GM23338 (cell line): ENCODE data around the gene DAAM1. TPM values are rescaled to one million over a fixed set of nuclear protein-coding genes. Genes with fewer than 3 reads are reported as not detected.

Experiments used
- ATAC-seq: fragments of 200-7000 bp; cut with Tn5 transposase; 3 replicates; pipeline ENCODE4 v1.9.1; 2020
- DNase-seq: peaks from one replicate; pipeline ENCODE4 v3.0.0-alpha.2; 2015; ENCODE audit warnings: low spot score
- H2AFZ ChIP-seq: fragments of 200-600 bp; sonication (generic); 2 replicates; pipeline ENCODE4 v1.8.0; 2016; ENCODE audit warnings: antibody characterized with exemption, mild to moderate bottlenecking, moderate library complexity
- H3F3A ChIP-seq: fragments of 200-600 bp; sonication (generic); replicated peaks from 2 replicates; pipeline ENCODE4 v1.8.0; 2017; ENCODE audit warnings: antibody characterized with exemption, mixed run types, low read depth
- H3K27ac ChIP-seq: fragments of 200-600 bp; sonication (generic); 2 replicates; pipeline ENCODE4 v1.6.1; 2016; ENCODE audit warnings: low read depth
- H3K27me3 ChIP-seq: fragments of 200-600 bp; sonication (generic); 2 replicates; pipeline ENCODE4 v1.8.0; 2016; ENCODE audit warnings: mild to moderate bottlenecking, mixed run types, moderate library complexity; ENCODE audit not compliant: insufficient read depth
- H3K36me3 ChIP-seq: fragments of 200-600 bp; sonication (generic); 2 replicates; pipeline ENCODE4 v1.8.0; 2016; ENCODE audit warnings: mild to moderate bottlenecking; ENCODE audit not compliant: insufficient read depth
- H3K4me1 ChIP-seq: fragments of 200-600 bp; sonication (generic); 2 replicates; pipeline ENCODE4 v1.8.0; 2016; ENCODE audit warnings: mild to moderate bottlenecking, moderate library complexity; ENCODE audit not compliant: insufficient read depth
- H3K4me2 ChIP-seq: fragments of 200-600 bp; sonication (generic); 2 replicates; pipeline ENCODE4 v1.7.1; 2017; ENCODE audit warnings: mixed run types
- H3K4me3 ChIP-seq: fragments of 200-600 bp; sonication (generic); 2 replicates; pipeline ENCODE4 v1.6.1; 2016; ENCODE audit warnings: mixed run types
- H3K79me2 ChIP-seq: fragments of 200-600 bp; sonication (generic); replicated peaks from 2 replicates; pipeline ENCODE4 v1.8.0; 2017; ENCODE audit warnings: mild to moderate bottlenecking; ENCODE audit not compliant: insufficient read depth
- H3K9me2 ChIP-seq: fragments of 200-600 bp; sonication (generic); 2 replicates; pipeline ENCODE4 v1.8.0; 2017; ENCODE audit not compliant: insufficient read depth
- H4K20me1 ChIP-seq: fragments of 200-600 bp; sonication (generic); replicated peaks from 2 replicates; pipeline ENCODE4 v1.8.0; 2017; ENCODE audit warnings: mild to moderate bottlenecking; ENCODE audit not compliant: insufficient read depth
- H3K27ac Mint-ChIP-seq: 2 replicates; pipeline ENCODE4 v1.8.0; 2020; ENCODE audit warnings: inconsistent platforms, mild to moderate bottlenecking, moderate library complexity, mixed read lengths
- H3K27me3 Mint-ChIP-seq: 3 replicates; pipeline ENCODE4 v1.8.0; 2022; ENCODE audit warnings: low read depth, mild to moderate bottlenecking, moderate library complexity, mixed read lengths, inconsistent platforms; ENCODE audit not compliant: insufficient read depth, poor library complexity
- H3K36me3 Mint-ChIP-seq: 3 replicates; pipeline ENCODE4 v1.8.0; 2021; ENCODE audit warnings: low read depth, mild to moderate bottlenecking, inconsistent platforms, moderate library complexity, mixed read lengths
- H3K4me1 Mint-ChIP-seq: 3 replicates; pipeline ENCODE4 v1.8.0; 2020; ENCODE audit warnings: mild to moderate bottlenecking, inconsistent platforms, mixed read lengths
- H3K4me3 Mint-ChIP-seq: 3 replicates; pipeline ENCODE4 v1.8.0; 2021; ENCODE audit warnings: moderate library complexity, mild to moderate bottlenecking, inconsistent platforms, mixed read lengths
- H3K9me3 Mint-ChIP-seq: 3 replicates; pipeline ENCODE4 v1.8.0; 2020; ENCODE audit warnings: moderate library complexity, mild to moderate bottlenecking, inconsistent platforms, mixed read lengths
- CREB1 ChIP-seq: fragments of 250-450 bp; sonication (Bioruptor Pico); IDR thresholded peaks from 2 replicates; pipeline ENCODE4 v1.5.0; 2020; ENCODE audit warnings: low read depth, mild to moderate bottlenecking, moderate library complexity
- CTCF ChIP-seq, 2 experiments: fragments of 200-600 bp in 1 of 2; sonication (generic) in 1 of 2; conservative IDR thresholded peaks; 2 replicates each; pipeline versions ENCODE4 v1.5.1 to v1.6.1; 2016 to 2017; ENCODE audit warnings: antibody characterized with exemption in 2 of 2, low read depth in 2 of 2, mild to moderate bottlenecking in 2 of 2, moderate library complexity in 1 of 2
- ETS1 ChIP-seq: IDR thresholded peaks from 2 replicates; pipeline ENCODE4 v1.6.1; 2016; ENCODE audit warnings: antibody characterized with exemption
- EZH2 ChIP-seq: fragments of 200-600 bp; sonication (generic); IDR thresholded peaks from one replicate; pipeline ENCODE4 v1.8.0; 2017; ENCODE audit warnings: antibody characterized with exemption, mild to moderate bottlenecking, low read depth; ENCODE audit not compliant: unreplicated experiment
- EZH2phosphoT487 ChIP-seq: fragments of 200-600 bp; sonication (generic); IDR thresholded peaks from one replicate; pipeline ENCODE4 v1.8.1; 2018; ENCODE audit warnings: antibody characterized with exemption; ENCODE audit not compliant: unreplicated experiment
- NANOG ChIP-seq: IDR thresholded peaks from 2 replicates; pipeline ENCODE4 v1.6.1; 2016; ENCODE audit warnings: antibody characterized with exemption, borderline replicate concordance
- REST ChIP-seq: IDR thresholded peaks from one replicate; pipeline ENCODE4 v1.6.1; 2018; ENCODE audit warnings: antibody characterized with exemption; ENCODE audit not compliant: unreplicated experiment
- ZNF114 ChIP-seq: fragments of 250-450 bp; sonication (Bioruptor Pico); IDR thresholded peaks from 2 replicates; pipeline ENCODE4 v1.5.0; 2020; ENCODE audit warnings: mild to moderate bottlenecking, moderate library complexity
- ZNF462 ChIP-seq: fragments of 250-450 bp; sonication (Bioruptor Pico); IDR thresholded peaks from 2 replicates; pipeline ENCODE4 v1.5.0; 2020; ENCODE audit warnings: mild to moderate bottlenecking, moderate library complexity
- polyA plus RNA-seq: library from polyadenylated mRNA; unstranded; fragments of >200 nt; fragmentation: Nextera tagmentation; extraction: Ambion mirVana; gene quantifications from 2 replicates; pipeline ENCODE4 v1.2.1, GENCODE V29; 2016
- total RNA-seq: library from RNA; depleted of rRNA; stranded (reverse); fragments of >200 nt; shearing (Covaris generic); gene quantifications from 2 replicates; pipeline ENCODE4 v1.2.3, GENCODE V29; 2014

DAAM1 gene
- total and polyA plus RNA-seq, 2 experiments from 2014 or later: 36.3 to 42.1 TPM

GRCh38 chr14:59206892-59207291, 18.4 kb downstream of the DAAM1 start:
- no peaks in the 10 kb centered on the region for H3K27me3 Mint-ChIP-seq
- Histone ChIP-seq H3K36me3 (no peaks in the 10 kb centered on the region), H4K20me1 (no peaks in the 10 kb centered on the region; the same call in 1 of the 2 replicates), H3K27me3 (no peaks in the 10 kb centered on the region), H3K9me2 (no peaks in the 10 kb centered on the region), H3K4me3 (no peak overlapping the region), H3K79me2 (peaks cover 49% of the 10 kb centered on the region), H2AFZ (no peak overlapping the region), H3F3A (no peaks in the 10 kb centered on the region), H3K4me2 (no peak overlapping the region), H3K4me1 (peaks cover 15% of the 10 kb centered on the region), H3K27ac (no peak overlapping the region)
- no peak overlapping the region for H3K27ac Mint-ChIP-seq
- no peaks in the 10 kb centered on the region for H3K36me3 Mint-ChIP-seq
- DNase-seq: no peak
- H3K4me1 Mint-ChIP-seq: peaks cover 13% of the 10 kb centered on the region
- H3K9me3 Mint-ChIP-seq: no peaks in the 10 kb centered on the region
- TF ChIP-seq ZNF114 (CRISPR knock-in tag): no peak
- TF ChIP-seq CREB1 (CRISPR knock-in tag): no peak
- no peak for TF ChIP-seq EZH2phosphoT487
- H3K4me3 Mint-ChIP-seq: no peak overlapping the region
- no peak for ATAC-seq

GRCh38 chr14:59207506-59207933, 19.1 kb downstream of the DAAM1 start:
- H3K27me3 Mint-ChIP-seq: no peaks in the 10 kb centered on the region
- no peak overlapping the region for H3K27ac Mint-ChIP-seq
- no peak overlapping the region for H2AFZ ChIP-seq
- H4K20me1 ChIP-seq: no peaks in the 10 kb centered on the region; the same call in 1 of the 2 replicates
- H3K4me1 ChIP-seq: peaks cover 20% of the 10 kb centered on the region
- no peak overlapping the region for H3K27ac ChIP-seq
- H3K4me3 ChIP-seq: no peak overlapping the region
- H3F3A ChIP-seq: no peaks in the 10 kb centered on the region
- DNase-seq: no peak
- H3K27me3 ChIP-seq: no peaks in the 10 kb centered on the region
- no peak for ATAC-seq
- peaks cover 49% of the 10 kb centered on the region for H3K79me2 ChIP-seq
- peaks cover 20% of the 10 kb centered on the region for H3K4me1 Mint-ChIP-seq
- H3K4me2 ChIP-seq: no peak overlapping the region
- H3K4me3 Mint-ChIP-seq: no peak overlapping the region
- no peaks in the 10 kb centered on the region for H3K36me3 Mint-ChIP-seq
- H3K9me3 Mint-ChIP-seq: no peaks in the 10 kb centered on the region
- H3K36me3 ChIP-seq: no peaks in the 10 kb centered on the region
- H3K9me2 ChIP-seq: no peaks in the 10 kb centered on the region
- no peak for TF ChIP-seq NANOG
- TF ChIP-seq CTCF (conservative IDR thresholded peaks at IDR 0.05; ENCODE audit: low read depth in 2 of 2): no peak
- TF ChIP-seq EZH2phosphoT487: no peak
- no peak for TF ChIP-seq REST
- TF ChIP-seq ETS1: no peak
- no peak for TF ChIP-seq CREB1 (CRISPR knock-in tag)
- no peak for TF ChIP-seq ZNF462 (CRISPR knock-in tag)
- TF ChIP-seq EZH2: no peak
